Dermis microvascular lymphatic vessel endothelial cell (primary cell): ENCODE data around the gene CCDC92B. TPM values are rescaled to one million over a fixed set of nuclear protein-coding genes. Genes with fewer than 3 reads are reported as not detected.
A peak's percentile ranks its signal among the peaks of the same experiment; 100 is the strongest.
"Not testable (repeated sequence)": the region's sequence is repeated elsewhere in the genome, so short reads cannot be mapped to it uniquely, and the experiment has no call there.

Experiments
- DNase-seq, 2 donors: peaks; one replicate each; pipeline versions ENCODE4 v3.0.0 to v3.0.0-alpha.2; 2010; ENCODE audit warnings: low read depth in 2 of 2
- total RNA-seq: library from RNA; depleted of rRNA; stranded (reverse); fragments of >200 nt; gene quantifications from 2 replicates; pipeline ENCODE4 v1.2.1, GENCODE V29; 2014

Gene CCDC92B
- not detected in 2 replicates for total RNA-seq

GRCh38 chr17:2749058-2749783 lies at the start of gene CCDC92B:
TSS of gene CCDC92B (minus strand) at chr17:2749652. CDS start at chr17:2735145, 14,507 bp downstream.
- DNase-seq, result no peak

- no peak for DNase-seq
Measured at GRCh38 chr17:2798678-2799077, 49.2 kb upstream of the CCDC92B start.

GRCh38 chr17:2798188-2798587 lies 48.7 kb upstream of the CCDC92B start:
- no peak for DNase-seq

- no peak for DNase-seq
Measured at GRCh38 chr17:2797637-2798036, 48.2 kb upstream of the CCDC92B start.

- no peak for DNase-seq
Measured at GRCh38 chr17:2797226-2797625, 47.8 kb upstream of the CCDC92B start.

GRCh38 chr17:2796164-2797125 lies 47.0 kb upstream of the CCDC92B start, which contains the start of gene RAP1GAP2:
TSS of gene RAP1GAP2 (plus strand) at chr17:2796438. CDS start at chr17:2796528, 90 bp downstream.
- DNase-seq, result no peak

GRCh38 chr17:2795441-2796163 lies 46.1 kb upstream of the CCDC92B start:
- no peak for DNase-seq

GRCh38 chr17:2794111-2794803 lies 44.8 kb upstream of the CCDC92B start:
- no peak for DNase-seq

GRCh38 chr17:2792366-2793169 lies 43.1 kb upstream of the CCDC92B start:
- no peak for DNase-seq

- no peak for DNase-seq
Measured at GRCh38 chr17:2789700-2790099, 40.2 kb upstream of the CCDC92B start.

GRCh38 chr17:2786176-2786881 lies 36.9 kb upstream of the CCDC92B start:
- DNase-seq, result peak; percentile 22 to 73

GRCh38 chr17:2785376-2785775 lies 35.9 kb upstream of the CCDC92B start:
- not testable (repeated sequence) for DNase-seq

GRCh38 chr17:2784864-2785263 lies 35.4 kb upstream of the CCDC92B start:
- DNase-seq, result no peak

GRCh38 chr17:2783310-2784030 lies 34.0 kb upstream of the CCDC92B start:
- no peak for DNase-seq

GRCh38 chr17:2782055-2782454 lies 32.6 kb upstream of the CCDC92B start:
- DNase-seq, result no peak

- not testable (repeated sequence) for DNase-seq
Measured at GRCh38 chr17:2781598-2781997, 32.1 kb upstream of the CCDC92B start.

- DNase-seq, result no peak
Measured at GRCh38 chr17:2780931-2781454, 31.5 kb upstream of the CCDC92B start.

GRCh38 chr17:2780256-2780655 lies 30.8 kb upstream of the CCDC92B start:
- no peak for DNase-seq

GRCh38 chr17:2779545-2779944 lies 30.1 kb upstream of the CCDC92B start:
- DNase-seq, result no peak
